IPS DF 6.9 (cell line): Measurements from ENCODE around the gene CECR2.

Experiments
- DNase-seq: peaks from one replicate; pipeline ENCODE4 v3.0.0-alpha.2; 2013; ENCODE audit warnings: low read depth, low spot score
- H3K27ac ChIP-seq: one replicate; pipeline ENCODE4 v1.5.1; 2013; ENCODE audit warnings: low read length, control low read depth
- H3K27me3 ChIP-seq: 2 replicates; pipeline ENCODE4 v1.6.1; 2013; ENCODE audit warnings: mild to moderate bottlenecking, low read length; ENCODE audit not compliant: control insufficient read depth, insufficient read depth
- H3K36me3 ChIP-seq: 2 replicates; pipeline ENCODE4 v1.6.1; 2013; ENCODE audit warnings: low read length; ENCODE audit not compliant: control insufficient read depth, insufficient read depth
- H3K4me1 ChIP-seq: 2 replicates; pipeline ENCODE4 v1.6.1; 2013; ENCODE audit warnings: low read length; ENCODE audit not compliant: control insufficient read depth, insufficient read depth
- H3K4me3 ChIP-seq: 2 replicates; pipeline ENCODE4 v1.5.1; 2013; ENCODE audit warnings: mild to moderate bottlenecking, low read length
- H3K9me3 ChIP-seq: 2 replicates; pipeline ENCODE4 v1.6.1; 2013; ENCODE audit warnings: low read length, inconsistent platforms; ENCODE audit not compliant: control insufficient read depth, insufficient read depth
- WGBS: extraction: QIAGEN DNeasy Blood & Tissue Kit; methylation state at CpG from one replicate; pipeline ENCODE4 v1.1.7; 2013; ENCODE audit warnings: mixed read lengths, missing lambda C conversion rate; ENCODE audit not compliant: insufficient read length, insufficient coverage; 5-methylcytosine and 5-hydroxymethylcytosine counted together

CECR2 gene

GRCh38 chr22:17589810-17590375 is 220.6 kb downstream of the CECR2 start:
- Histone ChIP-seq H3K27me3 (no peaks in the 10 kb centered on the region), H3K4me3 (no peak overlapping the region), H3K9me3 (no peaks in the 10 kb centered on the region), H3K27ac (no peak overlapping the region), H3K4me1 (no peaks in the 10 kb centered on the region), H3K36me3 (peaks cover 13% of the 10 kb centered on the region)
- no CpG with 5 or more reads among the region's 10 CpGs for WGBS
- DNase-seq = no peak

GRCh38 chr22:17590586-17590985 is 221.3 kb downstream of the CECR2 start:
- H3K4me3 ChIP-seq = no peak overlapping the region
- no CpG with 5 or more reads among the region's 5 CpGs for WGBS
- peaks cover 18% of the 10 kb centered on the region for H3K36me3 ChIP-seq
- DNase-seq = no peak
- H3K27ac ChIP-seq = no peak overlapping the region
- H3K9me3 ChIP-seq = no peaks in the 10 kb centered on the region
- H3K4me1 ChIP-seq = no peaks in the 10 kb centered on the region
- no peaks in the 10 kb centered on the region for H3K27me3 ChIP-seq

GRCh38 chr22:17592201-17592600 is 222.9 kb downstream of the CECR2 start:
- H3K9me3 ChIP-seq = no peaks in the 10 kb centered on the region
- WGBS = no CpG with 5 or more reads among the region's 5 CpGs
- no peak for DNase-seq
- peaks cover 22% of the 10 kb centered on the region for H3K36me3 ChIP-seq
- H3K4me3 ChIP-seq = no peak overlapping the region
- H3K27ac ChIP-seq = no peak overlapping the region
- H3K4me1 ChIP-seq = no peaks in the 10 kb centered on the region
- no peaks in the 10 kb centered on the region; the same call in 1 of the 2 replicates for H3K27me3 ChIP-seq

- no peaks in the 10 kb centered on the region for H3K9me3 ChIP-seq
- no peaks in the 10 kb centered on the region; the same call in 1 of the 2 replicates for H3K27me3 ChIP-seq
- no peak overlapping the region for H3K4me3 ChIP-seq
- no peak overlapping the region for H3K27ac ChIP-seq
- peaks cover 28% of the 10 kb centered on the region; the same call in 1 of the 2 replicates for H3K36me3 ChIP-seq
- no CpG with 5 or more reads among the region's 6 CpGs for WGBS
- DNase-seq = no peak
- H3K4me1 ChIP-seq = no peaks in the 10 kb centered on the region
These were observed 227.0 kb downstream of the CECR2 start for GRCh38 chr22:17596226-17596625.

- peaks cover 26% of the 10 kb centered on the region; the same call in 1 of the 2 replicates for H3K36me3 ChIP-seq
- no peak for DNase-seq
- WGBS = no CpG with 5 or more reads among the region's 2 CpGs
- H3K9me3 ChIP-seq = no peaks in the 10 kb centered on the region
- no peak overlapping the region for H3K27ac ChIP-seq
- no peak overlapping the region for H3K4me3 ChIP-seq
- no peaks in the 10 kb centered on the region for H3K4me1 ChIP-seq
- no peaks in the 10 kb centered on the region; the same call in 1 of the 2 replicates for H3K27me3 ChIP-seq
These were observed 228.0 kb downstream of the CECR2 start for GRCh38 chr22:17597217-17597616.

- DNase-seq = no peak
- Histone ChIP-seq H3K27ac (no peak overlapping the region), H3K27me3 (no peaks in the 10 kb centered on the region; the same call in 1 of the 2 replicates), H3K4me1 (no peaks in the 10 kb centered on the region), H3K4me3 (no peak overlapping the region), H3K36me3 (peaks cover 21% of the 10 kb centered on the region; the same call in 1 of the 2 replicates), H3K9me3 (no peaks in the 10 kb centered on the region)
- no CpG with 5 or more reads among the region's 4 CpGs for WGBS
These were observed 229.1 kb downstream of the CECR2 start for GRCh38 chr22:17598318-17598717.

- no peak overlapping the region for H3K4me3 ChIP-seq
- no peaks in the 10 kb centered on the region for H3K9me3 ChIP-seq
- no CpG with 5 or more reads among the region's 3 CpGs for WGBS
- H3K27ac ChIP-seq = no peak overlapping the region
- H3K36me3 ChIP-seq = peaks cover 12% of the 10 kb centered on the region; the same call in 1 of the 2 replicates
- H3K27me3 ChIP-seq = no peaks in the 10 kb centered on the region; the same call in 1 of the 2 replicates
- no peaks in the 10 kb centered on the region for H3K4me1 ChIP-seq
- DNase-seq = no peak
These were observed 231.8 kb downstream of the CECR2 start for GRCh38 chr22:17601031-17601430.

- H3K9me3 ChIP-seq = no peaks in the 10 kb centered on the region
- no peaks in the 10 kb centered on the region for H3K27me3 ChIP-seq
- no peak overlapping the region for H3K27ac ChIP-seq
- H3K4me3 ChIP-seq = no peak overlapping the region
- H3K4me1 ChIP-seq = no peaks in the 10 kb centered on the region
- H3K36me3 ChIP-seq = peaks cover 3% of the 10 kb centered on the region; the same call in 1 of the 2 replicates
- DNase-seq = no peak
- WGBS = no CpG with 5 or more reads among the region's 4 CpGs
These were observed 234.4 kb downstream of the CECR2 start for GRCh38 chr22:17603668-17604067.

GRCh38 chr22:17606496-17606895 is 237.2 kb downstream of the CECR2 start:
- Histone ChIP-seq H3K4me1 (no peaks in the 10 kb centered on the region), H3K36me3 (peaks cover 5% of the 10 kb centered on the region; the same call in 1 of the 2 replicates), H3K4me3 (no peak overlapping the region), H3K27ac (no peak overlapping the region), H3K9me3 (no peaks in the 10 kb centered on the region), H3K27me3 (no peaks in the 10 kb centered on the region)
- no peak for DNase-seq
- no CpG with 5 or more reads among the region's 5 CpGs for WGBS
